SW 1271 (cell line): Measurements from ENCODE around the gene SF1.

ENCODE experiments used
- DNase-seq, 2 experiments: peaks; one replicate each; lab custom pipeline; 2025; lab: John Stamatoyannopoulos, UW

The SF1 gene

GRCh38 chr11:64777449-64778222 lies 706 bp downstream of the SF1 start:
- peak; percentile 38 to 72 for DNase-seq

DNA sequence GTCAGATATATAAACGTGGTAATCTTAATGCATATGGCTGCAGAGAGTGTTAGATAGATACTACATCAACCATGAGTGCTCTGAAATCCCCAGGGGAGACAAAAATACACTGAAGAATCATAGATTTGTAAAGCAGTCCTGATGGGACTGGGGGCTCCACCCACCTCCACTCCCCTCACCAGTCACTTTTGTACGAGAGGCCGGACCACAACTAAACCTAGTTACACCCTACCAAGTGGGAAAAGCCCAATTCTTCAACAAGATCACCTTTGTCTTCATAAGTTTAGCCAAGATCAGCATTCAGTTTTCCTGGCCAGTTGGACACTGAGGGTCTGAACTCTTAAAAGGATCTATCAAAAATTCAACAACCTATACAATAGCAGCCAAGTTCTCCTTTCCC lies 1.5 kb downstream of the SF1 start:
- DNase-seq = no peak

DNA sequence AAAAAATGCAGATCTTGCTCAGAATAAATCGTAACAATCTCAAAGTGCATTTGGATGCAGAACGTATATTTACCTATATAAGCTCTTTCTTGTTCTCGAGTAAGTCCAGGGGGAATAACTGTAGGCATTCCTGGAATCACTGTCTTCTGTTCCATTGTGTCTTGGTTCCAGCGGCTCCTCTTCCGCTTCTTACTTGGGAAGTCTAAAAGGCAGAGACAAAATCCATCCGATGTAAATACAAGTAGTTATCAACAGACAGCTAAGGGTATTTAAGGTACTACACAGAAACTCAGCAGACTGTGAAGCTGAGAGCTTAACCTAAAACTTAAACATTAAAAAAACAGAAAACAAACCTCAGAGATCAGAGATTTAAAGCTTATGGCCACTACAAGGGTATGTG lies 1.9 kb downstream of the SF1 start:
- no peak for DNase-seq

- DNase-seq = no peak
Measured at GRCh38 chr11:64774144-64774543, 4.2 kb downstream of the SF1 start.

DNA sequence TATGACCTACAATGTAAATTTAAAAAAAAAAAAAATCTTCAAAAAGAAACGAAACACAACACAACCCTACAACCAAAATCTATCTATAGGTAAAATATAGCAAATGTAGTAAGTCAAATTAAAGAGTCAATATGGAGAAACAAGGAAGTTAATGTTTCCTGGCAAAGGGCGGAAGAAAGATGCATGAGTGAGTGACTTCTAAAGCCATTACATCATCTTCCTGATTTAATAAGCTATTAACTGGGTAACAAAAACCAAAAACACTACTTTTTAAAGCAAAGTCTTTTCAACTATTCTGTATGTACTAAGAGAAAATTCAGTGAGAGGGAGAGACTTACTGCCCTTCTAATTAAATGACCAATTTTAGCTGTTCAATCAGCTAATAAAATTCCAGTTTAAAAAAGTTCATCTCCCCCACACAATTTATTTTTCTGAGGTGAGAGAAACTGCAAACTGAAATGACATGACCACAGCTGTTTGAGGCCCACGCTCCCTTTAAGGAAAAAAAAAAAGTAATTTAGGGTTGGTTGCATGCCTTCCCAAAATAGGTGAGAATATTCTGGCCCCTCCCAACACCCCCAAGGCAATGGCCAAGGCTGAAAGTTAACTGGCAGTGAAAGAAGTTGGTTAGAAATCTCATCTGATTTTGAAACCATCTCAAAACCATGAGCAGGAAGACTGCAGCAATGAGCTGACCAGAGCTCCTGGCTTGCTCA lies 5.9 kb downstream of the SF1 start:
- DNase-seq = no peak

GRCh38 chr11:64771861-64772260 lies 6.5 kb downstream of the SF1 start:
- DNase-seq = no peak

- DNase-seq = no peak
Measured at GRCh38 chr11:64770120-64770519, 8.2 kb downstream of the SF1 start.

DNA sequence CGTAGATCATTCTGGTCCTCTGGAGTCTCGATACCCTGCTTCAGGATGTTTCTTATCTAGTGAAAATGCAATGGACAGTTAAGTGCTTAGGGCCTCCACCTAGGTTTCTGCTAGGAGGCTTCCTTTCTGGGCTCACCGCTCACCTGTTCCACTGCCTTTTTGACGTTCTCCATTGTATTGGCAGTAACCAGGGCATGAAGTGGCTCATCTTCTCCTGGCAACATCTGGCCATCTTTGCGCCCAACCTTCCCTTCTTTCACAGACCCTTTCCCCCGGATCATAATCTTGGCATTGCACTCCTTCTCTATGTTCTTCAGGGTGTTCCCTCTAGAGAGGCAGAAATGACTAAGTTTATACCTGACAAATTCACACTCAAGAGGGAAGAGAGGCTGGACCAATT lies 9.1 kb downstream of the SF1 start:
- no peak for DNase-seq

DNA sequence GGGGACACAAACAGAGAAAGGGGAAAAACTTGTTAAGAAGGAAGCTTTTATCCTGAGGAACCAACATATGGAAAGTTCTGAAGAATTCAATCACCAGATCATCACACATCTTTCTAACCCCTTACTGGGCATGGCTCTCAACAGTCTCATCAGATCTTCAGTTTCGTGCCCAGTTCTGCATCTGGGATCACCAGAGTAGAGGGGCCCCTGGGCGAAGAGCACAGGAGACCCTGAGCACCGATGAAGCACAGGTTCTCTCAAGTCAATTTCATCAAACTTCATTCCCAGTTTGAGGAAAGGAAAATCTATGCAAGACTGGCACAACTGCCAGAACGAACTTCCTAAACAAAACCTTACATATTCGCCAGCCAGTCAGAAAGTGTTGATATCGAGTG lies 10.0 kb downstream of the SF1 start:
- DNase-seq = no peak

DNA sequence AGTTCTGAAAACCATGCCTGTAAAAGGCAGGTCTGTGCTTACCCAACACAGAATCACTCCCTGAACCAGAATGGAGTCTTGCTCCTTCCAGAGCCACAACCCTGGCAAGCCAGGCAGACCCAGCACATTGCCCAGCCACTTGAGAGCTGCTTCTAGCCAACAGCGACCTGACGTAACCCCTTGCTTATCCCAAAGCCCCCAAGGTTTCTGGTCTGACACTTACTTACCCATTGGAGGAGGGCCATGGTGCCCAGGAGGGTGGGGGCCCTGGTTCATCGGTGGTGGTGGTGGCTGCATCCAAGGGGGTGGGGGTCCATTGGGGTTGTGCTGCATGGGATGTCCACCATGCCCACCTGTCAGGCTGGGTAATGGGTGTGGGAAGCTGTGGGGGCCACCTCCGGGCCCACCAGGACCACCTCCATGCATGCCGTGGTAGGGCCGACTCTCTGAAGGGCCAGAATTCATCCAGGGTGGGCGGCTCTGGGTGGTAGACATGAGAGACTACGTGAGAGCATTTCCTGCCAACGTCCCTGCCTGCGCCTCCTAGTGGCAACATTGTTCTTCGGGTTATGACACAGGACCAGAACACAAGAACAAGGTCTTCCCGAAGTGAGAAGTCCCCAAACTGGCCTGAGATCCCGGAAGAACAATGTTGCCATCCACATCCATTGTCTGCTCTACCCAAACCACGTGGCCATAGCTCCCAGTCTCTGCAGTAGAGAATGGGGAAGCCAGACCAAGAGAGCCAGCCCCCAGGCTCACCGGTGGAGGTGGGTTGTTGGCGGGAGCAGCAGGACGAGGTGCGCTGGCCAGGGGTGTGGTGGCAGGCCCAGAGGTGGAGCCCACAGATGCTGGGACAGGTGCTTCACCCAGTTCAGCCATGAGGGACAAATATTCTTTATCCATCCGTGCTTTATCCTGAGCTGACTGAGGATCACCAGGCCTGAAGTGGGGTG lies 10.7 kb downstream of the SF1 start:
- DNase-seq = peak in 1 of 2 experiments; percentile 30

DNA sequence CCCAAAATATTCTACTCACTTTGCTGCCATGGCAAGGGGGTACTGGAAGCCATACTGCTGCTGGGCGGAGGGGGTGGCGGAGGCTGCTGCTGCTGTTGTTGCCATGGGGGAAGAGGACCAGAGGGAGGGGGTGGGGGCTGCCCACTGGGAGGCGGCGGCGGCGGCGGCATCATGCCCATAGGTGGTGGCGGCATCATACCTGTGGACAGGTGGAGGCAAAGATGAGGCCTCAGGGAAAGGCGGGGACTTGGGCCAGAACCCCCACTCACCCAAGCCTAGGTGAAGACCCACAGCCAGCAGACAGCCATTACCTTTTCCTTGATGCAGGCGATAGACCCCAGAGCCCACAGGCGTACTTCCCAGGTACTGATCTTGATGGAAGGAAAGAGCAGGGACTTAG lies 11.5 kb downstream of the SF1 start:
- no peak for DNase-seq

GRCh38 chr11:64765851-64766665 lies 12.3 kb downstream of the SF1 start:
- no peak for DNase-seq

GRCh38 chr11:64765291-64765850 lies 13.0 kb downstream of the SF1 start:
- no peak for DNase-seq

GRCh38 chr11:64764753-64765152 lies 13.6 kb downstream of the SF1 start:
- DNase-seq = no peak

DNA sequence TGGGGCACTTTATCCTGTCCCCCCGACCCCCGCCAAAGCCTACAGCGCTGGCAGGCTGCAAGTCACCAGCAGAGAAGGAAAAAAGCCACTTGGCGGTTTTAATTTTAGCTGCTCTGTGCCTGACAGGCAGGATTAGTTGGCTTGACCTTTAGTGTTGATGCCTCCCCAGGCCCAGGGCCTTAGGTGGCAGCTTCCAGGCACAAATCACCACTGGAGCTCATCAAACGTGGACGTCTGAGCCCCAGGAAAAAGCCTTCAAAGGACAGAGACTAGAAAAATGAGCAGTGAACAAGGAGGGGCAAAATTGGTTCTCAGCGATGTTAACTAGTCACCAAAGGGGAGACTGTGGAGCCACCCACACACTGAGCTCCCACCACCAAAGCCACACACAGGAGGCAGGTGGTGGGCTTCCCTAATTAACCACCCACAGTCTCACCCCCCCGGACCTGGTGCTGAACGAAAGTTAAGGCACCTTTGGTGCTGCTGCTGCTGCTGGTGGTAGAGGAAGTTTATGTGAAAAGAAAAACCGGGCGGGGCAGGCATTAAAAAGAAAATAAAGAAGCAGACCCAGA lies 14.2 kb downstream of the SF1 start:
- no peak for DNase-seq

GRCh38 chr11:64763526-64764039 lies 14.8 kb downstream of the SF1 start:
- DNase-seq = no peak

- no peak for DNase-seq
Measured at GRCh38 chr11:64762674-64763525, 15.4 kb downstream of the SF1 start.

- DNase-seq = no peak
Measured at GRCh38 chr11:64762277-64762673, 16.1 kb downstream of the SF1 start.

DNA sequence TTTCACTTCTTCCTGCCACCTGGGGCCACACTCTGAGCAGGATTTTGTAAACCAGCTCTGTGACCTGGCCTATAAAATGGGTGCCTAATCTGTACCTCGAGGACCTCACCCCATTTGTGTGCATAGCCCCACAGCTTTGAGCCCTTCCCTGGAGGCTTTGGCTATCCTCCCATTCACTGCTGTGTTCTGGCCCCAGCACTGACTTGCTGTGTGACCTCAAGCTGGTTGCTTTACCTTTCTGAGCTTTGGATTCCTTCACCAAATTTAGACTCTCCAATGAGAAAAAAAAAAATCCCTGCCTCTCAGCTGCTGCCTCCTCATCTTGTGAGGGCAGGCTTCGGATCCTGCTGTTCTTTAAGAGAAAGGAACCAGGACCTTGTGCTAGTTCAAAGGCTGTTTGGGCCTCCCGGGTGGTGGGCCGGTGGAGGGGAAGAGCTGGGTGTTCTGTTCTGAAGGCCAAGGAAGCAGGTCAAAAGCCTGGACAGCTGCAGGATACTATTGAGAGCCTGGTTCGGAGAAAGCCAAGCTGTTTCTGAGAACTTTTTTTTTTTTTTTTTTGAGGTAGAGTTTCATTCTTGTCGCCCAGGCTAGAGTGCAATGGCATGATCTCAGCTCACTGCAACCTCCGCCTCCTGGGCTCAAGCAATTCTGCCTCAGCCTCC lies 17.5 kb downstream of the SF1 start:
- no peak for DNase-seq
